ENCODE measurements around the gene PDXP. TPM values are rescaled to one million over a fixed set of nuclear protein-coding genes. Genes with fewer than 3 reads are reported as not detected.

Gene PDXP
- total and polyA plus RNA-seq, 12 donors: 5.3 to 29.9 (median 21.2) TPM

- intact Hi-C loops (cut with DNase I): loop anchor here in 4 of 10 donors (1.0 to 2.0 kb wide), 3 partner anchors 17 to 19 kb away; partner anchors contain the start of gene LGALS1 (in 3 of the 4)
- Histone ChIP-seq H3K36me3 (peaks cover 0 to 24% (median 0%) of the 10 kb centered on the region in 9 donors), H3K4me3 (peak overlapping the region; percentile 19 to 71 (median 54)), H3K27ac (peak overlapping the region; percentile 15 to 91 (median 78)), H3K4me1 (peaks cover 8 to 57% (median 44%) of the 10 kb centered on the region in 9 donors), H3K27me3 (no peaks in the 10 kb centered on the region), H3K9me3 (no peaks in the 10 kb centered on the region)
- ATAC-seq (no peak), DNase-seq (no peak)
- WGBS, 2 donors: 7 to 8% methylated on average over 6 of the region's 6 CpGs
- no peak for TF ChIP-seq CTCF (IDR thresholded peaks at IDR 0.05)
Measured at GRCh38 chr22:37657590-37658132, 862 bp upstream of the PDXP start.

GRCh38 chr22:37659066-37659896, 758 bp downstream of the PDXP start:
- no peak for DNase-seq
- WGBS, 2 donors: 4% methylated on average over 59 to 68 of the region's 68 CpGs
- H3K9me3 ChIP-seq: no peaks in the 10 kb centered on the region
- H3K27me3 ChIP-seq: no peaks in the 10 kb centered on the region
- ATAC-seq: no peak
- peaks cover 0 to 7% (median 0%) of the 10 kb centered on the region in 9 donors for H3K36me3 ChIP-seq
- peaks cover 8 to 60% (median 44%) of the 10 kb centered on the region in 9 donors for H3K4me1 ChIP-seq
- peak overlapping the region in 8 of 10 donors; percentile 56 to 88 (median 69) for H3K27ac ChIP-seq
- no peak for TF ChIP-seq CTCF (IDR thresholded peaks at IDR 0.05)
- H3K4me3 ChIP-seq: peak overlapping the region; percentile 53 to 71 (median 60)
- intact Hi-C loops (cut with DNase I): loop anchor here in 3 of 10 donors (2.0 kb wide), 2 partner anchors 16 to 18 kb away; partner anchors contain the start of gene LGALS1 (in 2 of the 3)

DNA sequence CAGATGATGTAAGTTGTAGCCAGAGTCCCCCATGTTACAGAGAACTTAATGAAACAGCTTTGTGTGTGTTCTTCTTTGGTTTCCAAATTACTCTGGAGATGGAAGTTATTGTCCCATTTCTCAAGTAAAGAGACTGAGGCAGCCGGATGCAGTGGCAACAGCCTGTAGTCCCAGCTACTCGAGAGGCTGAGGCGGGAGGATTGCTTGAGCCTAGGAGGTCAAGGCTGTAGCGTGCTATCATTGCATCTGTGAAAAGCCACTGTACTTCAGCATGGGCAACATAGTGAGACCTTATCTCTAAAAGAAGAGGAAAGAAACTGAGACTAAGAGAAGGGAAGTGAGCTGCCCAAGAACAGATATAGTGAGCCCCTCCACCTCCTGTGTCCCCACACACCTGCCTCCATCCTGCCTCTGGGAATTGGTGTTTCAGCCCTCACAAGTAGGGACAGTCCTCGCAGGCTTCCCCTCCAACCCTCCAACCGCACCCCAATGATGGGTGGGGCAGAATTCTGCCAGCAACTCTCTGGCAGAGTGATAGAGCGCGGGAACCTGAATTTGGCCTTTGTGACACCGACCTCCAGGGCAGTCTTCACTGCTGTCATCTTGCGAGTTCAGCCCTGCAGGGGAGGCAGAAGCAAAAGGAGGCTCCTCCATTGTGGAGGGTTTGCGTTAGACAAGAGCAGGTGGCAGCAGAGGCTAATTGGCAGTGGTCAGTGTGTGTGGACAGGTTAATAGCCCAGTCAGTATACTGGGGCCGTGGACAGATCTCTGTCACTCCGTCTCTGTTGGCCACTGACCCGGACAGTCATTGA, 1.6 kb downstream of the PDXP start:
- 82 to 86% methylated on average over 14 of the region's 14 CpGs for WGBS, 2 donors
- intact Hi-C loops (cut with DNase I): loop anchor here in 3 of 10 donors (2.0 kb wide), 2 partner anchors 15 to 17 kb away; partner anchors contain the start of gene LGALS1 (in 2 of the 3)

More for the DNA sequence above, 1.6 kb downstream of the PDXP start:
- peak overlapping the region in 7 of 10 donors; percentile 53 to 80 (median 74) for H3K27ac ChIP-seq
- H3K9me3 ChIP-seq: no peaks in the 10 kb centered on the region
- peaks cover 11 to 68% (median 44%) of the 10 kb centered on the region in 9 donors for H3K4me1 ChIP-seq
- peak overlapping the region in 6 of 10 donors; percentile 59 to 71 (median 61) for H3K4me3 ChIP-seq
- TF ChIP-seq CTCF (IDR thresholded peaks at IDR 0.05): no peak
- no peak for DNase-seq
- no peaks in the 10 kb centered on the region for H3K27me3 ChIP-seq
- no peaks in the 10 kb centered on the region for H3K36me3 ChIP-seq
- ATAC-seq: no peak

Data from heart right ventricle (tissue), 16 donors.